Measurements from ENCODE around the gene SPOCK1.

DNA sequence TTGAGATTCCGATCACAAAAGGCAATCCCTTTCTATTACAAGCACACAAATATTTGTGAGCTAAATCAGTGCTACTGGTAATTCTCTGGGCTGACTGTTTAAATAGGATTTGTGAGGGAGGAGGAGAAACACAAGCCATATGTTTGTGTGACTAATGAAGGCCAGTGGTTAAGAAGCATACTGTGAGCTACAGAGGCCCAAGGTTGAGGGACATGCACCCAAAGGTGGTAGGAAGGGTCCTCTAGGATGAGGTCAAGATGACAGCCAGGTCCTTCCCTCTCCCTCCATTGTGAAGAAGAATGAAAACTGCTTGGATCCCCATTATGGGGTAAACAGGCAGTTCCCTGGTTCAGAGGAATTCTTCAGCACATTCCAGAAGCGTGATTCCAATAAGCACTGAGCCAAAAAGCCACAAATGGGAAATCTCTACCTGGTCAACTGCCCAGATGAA, 83.9 kb downstream of the SPOCK1 start:
- no peak for TF ChIP-seq EZH2phosphoT487 (IDR thresholded peaks at IDR 0.05; ENCODE audit: insufficient read depth, low read depth)
- no peak for TF ChIP-seq EZH2 (IDR thresholded peaks at IDR 0.05; ENCODE audit: insufficient read depth, poor library complexity, severe bottlenecking)
